Measurements from ENCODE around the gene NCOA7.

Gene NCOA7

GRCh38 chr6:125816828-125817280 lies 26.1 kb downstream of the NCOA7 start:
- no peak for DNase-seq

DNA sequence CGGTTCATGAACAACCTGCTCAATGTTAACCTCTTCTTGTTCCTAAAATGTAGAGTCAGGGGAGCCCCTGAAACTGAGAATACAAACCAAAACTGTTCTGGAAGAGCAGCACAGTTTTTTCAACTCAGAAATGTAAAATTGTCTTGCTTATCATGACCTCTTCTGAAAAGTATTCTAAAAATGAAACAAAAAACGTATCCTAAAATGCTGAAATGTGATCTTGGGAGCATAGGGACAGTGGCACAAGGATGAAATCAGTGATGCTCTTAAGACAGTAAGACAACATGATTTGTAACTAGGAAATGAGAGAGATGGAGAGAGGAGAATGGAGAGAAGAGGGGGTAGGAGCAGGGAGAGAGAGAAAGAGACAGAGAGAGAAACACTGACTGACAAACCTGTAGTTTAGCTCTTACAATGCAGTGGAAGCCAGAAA lies 27.5 kb downstream of the NCOA7 start:
- no peak for DNase-seq

- DNase-seq, result no peak
Measured at GRCh38 chr6:125818772-125819260, 28.1 kb downstream of the NCOA7 start.

DNA sequence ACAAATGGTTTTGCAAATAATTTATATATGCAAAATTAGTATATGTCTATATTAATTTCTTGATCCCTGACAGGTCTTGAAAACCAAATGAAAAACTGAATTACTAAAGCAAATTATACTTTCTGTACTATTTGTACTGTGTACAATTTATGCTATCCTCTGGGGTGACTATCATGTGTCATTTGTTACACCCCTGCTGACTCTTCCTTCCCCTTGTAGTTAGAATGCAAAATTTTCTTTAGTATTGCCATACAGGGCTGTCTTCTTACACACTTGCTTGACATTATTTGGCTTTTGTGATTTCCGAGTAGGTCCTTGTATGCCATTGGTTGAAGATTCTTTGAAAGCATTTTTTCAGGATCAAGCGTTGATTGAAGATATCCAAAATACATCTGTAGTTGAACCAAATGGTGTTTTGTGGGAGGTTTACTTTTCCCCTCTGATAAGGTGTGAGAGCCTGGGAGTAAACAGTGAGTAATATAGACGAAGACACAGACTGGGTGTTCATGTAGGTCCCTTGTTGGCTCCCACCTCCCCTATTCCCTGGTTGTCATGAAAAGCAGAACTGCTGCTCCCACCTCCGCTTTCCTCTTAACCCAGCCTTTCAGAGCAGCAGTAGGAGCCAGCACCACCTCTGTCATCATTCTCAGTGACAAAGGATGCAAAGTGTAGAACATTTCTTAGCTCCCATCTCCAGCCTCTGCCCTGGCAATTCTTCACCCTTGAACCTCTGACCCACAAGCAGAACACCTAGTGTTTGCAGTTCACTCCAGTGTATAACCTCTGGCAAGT lies 29.0 kb downstream of the NCOA7 start:
- DNase-seq, result no peak

DNA sequence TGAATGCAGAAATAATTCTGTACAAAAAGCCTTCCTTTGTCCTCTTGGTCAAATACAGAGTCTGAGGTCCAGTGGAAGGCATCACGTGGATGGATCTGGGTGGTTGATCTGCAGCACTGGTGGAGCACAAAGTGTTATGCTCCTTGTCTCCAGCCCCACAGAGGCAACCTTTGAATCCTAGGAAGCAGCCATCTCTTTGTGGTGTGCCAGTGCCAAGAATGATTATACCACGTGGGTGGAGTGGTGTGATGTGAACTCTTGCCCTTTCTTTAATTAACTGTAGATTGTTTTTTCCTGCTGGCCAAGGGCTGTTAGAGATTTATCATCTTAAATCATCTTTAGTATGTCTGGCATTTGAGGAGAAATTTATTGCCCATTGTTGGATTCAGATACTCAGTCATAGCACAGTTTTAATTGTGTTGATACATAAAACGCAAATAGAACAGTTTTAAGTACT lies 31.1 kb downstream of the NCOA7 start:
- no peak for DNase-seq

- DNase-seq, result no peak
Measured at GRCh38 chr6:125823180-125823579, 32.4 kb downstream of the NCOA7 start.

DNA sequence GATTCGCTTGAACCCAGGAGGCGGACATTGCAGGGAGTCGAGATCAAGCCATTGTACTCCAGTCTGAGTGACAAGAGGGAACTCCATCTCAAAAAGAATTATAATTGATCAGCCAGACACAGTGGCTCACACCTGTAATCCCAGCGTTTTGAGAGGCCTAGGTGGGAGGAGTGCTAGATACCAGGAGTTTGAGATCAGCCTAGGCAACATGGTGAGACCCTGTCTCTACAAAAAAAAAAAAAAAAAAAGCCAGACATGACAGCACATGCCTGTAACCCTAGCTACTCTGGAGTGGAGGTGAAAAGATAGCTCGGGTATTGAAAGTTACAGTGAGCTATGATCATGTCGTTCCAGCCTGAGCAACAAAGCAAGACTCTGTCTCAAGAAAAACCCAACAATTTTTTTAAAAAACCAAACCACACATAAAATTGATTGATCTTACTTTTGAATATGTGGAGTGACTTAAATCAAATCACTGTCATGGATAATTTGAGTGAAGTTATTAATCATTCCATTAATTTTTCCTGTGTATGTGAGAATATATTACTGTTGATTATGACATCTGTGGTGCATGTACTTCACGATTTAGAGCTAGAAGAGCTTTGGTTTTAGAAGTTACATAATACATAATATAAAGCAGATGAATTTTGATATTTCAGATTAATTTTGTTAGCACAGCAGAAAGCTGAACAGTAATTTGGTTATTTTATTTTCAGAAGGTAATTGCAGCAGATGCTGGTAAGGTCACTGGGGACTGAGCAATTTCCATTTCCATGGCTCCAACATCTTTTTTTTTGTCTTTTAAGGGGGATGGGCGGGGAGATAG lies 34.4 kb downstream of the NCOA7 start:
- DNase-seq, result no peak

DNA sequence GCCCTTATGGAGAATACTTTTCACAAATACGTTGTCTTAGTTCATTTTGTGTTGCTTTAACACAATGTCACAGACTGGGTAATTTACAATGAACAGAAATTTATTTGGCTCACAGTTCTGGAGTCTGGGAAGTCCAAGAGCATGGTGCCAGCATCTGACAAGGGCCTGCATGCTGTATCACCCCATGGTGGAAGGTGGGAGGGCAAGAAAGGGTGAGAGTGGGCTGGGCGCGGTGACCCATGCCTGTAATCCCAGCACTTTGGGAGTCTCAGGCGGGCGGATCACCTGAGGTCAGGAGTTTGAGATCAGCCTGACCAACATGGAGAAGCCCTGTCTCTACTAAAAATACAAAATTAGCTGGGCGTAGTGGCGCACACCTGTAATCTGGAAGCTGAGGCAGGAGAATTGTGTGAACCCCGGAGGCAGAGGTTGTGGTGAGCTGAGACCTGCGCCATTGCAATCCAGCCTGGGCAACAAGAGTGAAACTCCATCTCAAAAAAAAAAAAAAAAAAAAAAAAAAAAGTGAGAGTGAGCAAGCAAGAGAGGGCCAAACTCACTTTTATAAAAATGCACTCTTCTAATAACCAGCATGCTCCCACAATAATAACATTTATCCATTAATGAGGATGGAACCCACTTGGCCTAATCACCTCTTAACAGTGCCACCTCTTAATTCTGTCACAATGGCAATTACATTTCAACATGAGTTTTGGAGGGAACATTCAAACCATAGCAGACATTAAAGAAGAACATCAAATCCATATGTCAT lies 36.1 kb downstream of the NCOA7 start:
- no peak for DNase-seq

- DNase-seq, result no peak
Measured at GRCh38 chr6:125827788-125828320, 37.1 kb downstream of the NCOA7 start.

DNA sequence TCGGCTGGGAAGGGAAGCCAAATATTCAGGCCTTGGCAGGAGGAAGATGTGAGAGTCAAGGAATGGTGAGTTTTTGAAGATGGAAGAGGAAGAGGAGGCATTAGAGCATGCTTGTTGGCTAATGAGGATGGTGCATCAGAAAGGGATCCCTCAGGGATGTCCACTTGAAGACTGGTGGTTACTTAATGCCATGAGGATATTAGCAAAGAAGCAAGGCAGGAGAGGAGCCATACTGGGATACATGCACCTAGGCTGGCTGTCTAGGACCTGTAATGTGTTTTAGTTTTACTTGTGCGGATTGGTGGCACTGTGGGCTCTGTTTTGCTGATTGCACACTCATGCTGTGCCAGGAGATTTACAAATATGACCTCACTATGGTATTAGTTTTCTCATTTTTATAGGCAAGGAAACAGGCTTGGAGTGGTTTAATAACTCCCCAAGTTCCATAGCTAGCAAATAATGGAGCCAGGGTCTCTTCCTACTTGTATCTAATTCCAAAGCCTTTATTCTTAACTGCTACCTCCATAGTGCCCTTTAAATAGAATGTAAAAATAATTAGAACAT lies 37.8 kb downstream of the NCOA7 start:
- DNase-seq, result no peak

DNA sequence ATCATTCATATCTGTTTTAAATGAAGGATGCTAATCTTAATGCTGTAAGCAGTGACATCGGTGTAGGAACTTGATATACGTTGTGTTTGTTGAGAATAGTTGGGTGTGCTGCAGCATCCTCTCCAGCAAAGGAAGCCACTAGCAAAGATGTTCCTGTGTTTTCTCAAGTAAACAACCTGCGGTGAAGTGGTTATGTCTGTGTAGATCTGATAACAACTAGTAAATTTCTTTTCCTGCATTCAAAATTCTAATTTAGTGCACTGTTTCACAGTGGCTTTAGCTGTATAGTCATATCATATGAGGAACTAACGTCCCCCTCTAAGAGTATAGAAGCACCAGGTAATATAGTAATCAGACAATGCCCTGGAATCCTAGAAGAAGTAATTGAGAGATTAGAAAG lies 38.7 kb downstream of the NCOA7 start:
- DNase-seq, result no peak

DNA sequence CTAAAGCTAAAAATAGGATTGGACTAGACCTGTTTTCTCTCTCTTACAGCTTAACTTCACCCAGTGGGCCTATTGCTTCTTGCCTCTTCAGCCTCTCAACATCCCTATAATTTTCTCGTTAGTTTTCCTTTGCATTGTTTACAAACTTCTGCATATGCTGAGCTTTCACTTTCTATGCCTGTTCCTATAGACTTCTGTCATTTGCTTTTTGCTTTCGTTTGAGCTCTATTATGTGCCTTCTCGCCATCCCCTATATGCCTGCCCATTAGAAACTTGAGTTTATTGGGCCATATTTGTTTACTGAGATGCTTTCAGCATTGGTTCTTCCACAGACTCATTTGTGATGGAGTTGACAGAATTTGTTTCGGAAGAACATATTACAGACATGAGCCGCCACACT lies 40.9 kb downstream of the NCOA7 start:
- DNase-seq, result no peak

- no peak for DNase-seq
Measured at GRCh38 chr6:125832391-125833117, 41.8 kb downstream of the NCOA7 start.

DNA sequence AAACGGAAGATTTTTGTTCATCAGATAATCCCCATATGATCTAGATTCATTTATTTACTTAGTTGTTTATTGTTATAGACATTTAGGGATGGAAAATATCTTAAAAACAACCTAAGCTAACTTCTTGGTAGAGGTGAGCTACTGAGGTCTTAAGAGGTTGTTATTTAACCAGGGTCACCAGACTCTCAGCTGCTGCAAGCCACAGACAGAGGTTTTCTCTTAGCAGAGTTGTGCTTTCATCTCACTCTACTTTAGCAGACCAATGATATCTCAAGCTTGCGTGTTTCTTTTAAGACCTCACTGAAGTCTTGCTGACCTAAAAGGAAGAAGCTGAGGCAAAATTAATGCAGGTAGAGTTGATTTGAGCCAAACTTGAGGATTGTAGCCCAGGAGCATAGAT lies 43.6 kb downstream of the NCOA7 start:
- no peak for DNase-seq

DNA sequence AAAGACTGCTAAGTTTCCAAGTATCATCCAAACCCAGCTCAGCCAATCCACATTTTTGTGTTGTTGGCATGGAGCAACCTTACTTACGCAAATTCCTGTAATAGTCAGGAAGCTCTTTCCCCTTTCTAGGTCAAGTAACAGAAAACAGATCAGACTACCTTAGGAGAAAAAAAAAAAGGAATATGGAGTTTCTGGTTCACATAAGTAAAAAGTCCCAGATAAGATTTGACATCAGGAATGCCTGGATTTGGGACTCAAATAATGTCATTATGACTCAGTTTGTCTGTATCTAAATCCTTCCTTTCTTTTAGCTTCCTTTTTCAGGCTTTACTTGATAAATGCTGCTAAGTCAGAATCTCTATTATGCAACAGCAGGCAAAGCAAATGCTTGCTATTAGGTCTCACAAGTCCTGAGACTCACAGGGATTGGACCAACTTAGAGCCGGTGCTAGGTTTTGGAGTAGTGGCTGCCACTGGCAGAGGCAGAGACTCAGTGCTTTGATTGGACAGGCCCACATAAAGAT lies 44.5 kb downstream of the NCOA7 start:
- DNase-seq, result no peak

GRCh38 chr6:125836466-125836865 lies 45.7 kb downstream of the NCOA7 start:
- DNase-seq, result no peak

DNA sequence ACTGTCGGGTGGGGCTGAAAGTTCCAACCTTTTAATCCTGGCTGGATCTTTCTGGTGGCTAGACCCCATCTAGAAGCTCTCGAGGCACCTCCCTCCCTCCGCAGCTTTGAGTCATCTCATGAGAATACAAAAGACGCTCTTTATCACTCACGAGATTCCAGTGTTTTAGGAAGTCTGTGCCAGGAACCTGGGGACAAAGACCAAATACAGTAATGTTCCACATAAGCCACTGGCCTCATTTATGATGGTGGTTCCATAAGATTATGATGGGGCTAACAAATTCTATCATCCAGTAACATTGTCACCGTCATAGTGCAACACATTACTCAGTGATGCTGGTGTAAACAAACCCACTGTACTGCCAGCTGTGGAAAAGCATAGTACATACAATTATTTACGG lies 48.7 kb downstream of the NCOA7 start:
- no peak for DNase-seq

DNA sequence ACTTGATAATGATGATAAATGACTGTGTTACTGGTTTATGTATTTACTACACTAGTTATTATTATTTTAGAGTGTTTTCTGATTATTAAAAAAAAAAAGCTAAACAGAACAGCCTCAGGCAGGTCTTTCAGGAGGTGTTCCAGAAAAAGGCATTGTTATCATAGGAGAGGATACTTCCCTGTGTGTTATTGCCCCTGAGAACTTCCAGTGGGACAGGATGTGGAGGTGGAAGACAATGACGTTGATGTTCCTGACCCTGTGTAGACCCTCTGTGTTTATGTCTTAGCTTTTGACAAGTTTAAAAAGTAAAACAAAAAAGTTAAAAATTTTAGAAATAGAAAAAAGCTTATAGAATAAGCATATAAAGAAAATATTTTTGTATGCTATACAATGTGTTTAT lies 49.1 kb downstream of the NCOA7 start:
- DNase-seq, result no peak

DNA sequence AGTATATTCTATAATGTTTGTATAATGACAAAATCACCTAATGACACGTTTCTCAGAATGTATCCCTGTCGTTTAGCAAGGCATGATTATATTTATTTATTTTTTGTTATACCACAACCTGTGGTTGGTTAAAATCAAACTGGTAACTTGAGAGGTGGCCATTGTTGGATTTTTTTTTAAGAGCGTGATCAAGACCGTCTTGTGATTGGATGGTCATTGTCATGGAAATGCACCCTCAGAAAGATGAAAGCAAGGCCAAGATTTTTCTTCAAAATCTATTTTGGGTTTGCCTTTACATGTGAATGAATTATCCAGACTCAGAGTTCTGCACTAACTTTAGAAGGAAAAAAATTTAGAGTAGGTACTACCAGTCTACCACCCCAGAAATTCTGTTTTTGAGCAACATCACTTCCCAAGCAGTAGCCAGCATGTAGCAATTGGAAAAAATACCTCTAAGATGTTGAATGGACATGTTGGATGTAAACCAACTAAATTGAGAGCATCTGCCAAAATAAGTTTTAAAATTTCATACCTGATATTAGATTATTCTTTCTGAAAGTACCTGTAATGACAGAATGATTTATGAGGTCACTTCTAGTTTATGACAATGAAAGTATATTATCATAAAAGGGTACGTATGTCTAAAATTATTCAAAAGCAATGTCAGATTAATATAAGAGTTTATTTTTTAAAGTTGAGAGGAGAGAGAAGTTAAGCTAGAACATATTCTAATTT lies 50.8 kb downstream of the NCOA7 start:
- DNase-seq, result no peak

DNA sequence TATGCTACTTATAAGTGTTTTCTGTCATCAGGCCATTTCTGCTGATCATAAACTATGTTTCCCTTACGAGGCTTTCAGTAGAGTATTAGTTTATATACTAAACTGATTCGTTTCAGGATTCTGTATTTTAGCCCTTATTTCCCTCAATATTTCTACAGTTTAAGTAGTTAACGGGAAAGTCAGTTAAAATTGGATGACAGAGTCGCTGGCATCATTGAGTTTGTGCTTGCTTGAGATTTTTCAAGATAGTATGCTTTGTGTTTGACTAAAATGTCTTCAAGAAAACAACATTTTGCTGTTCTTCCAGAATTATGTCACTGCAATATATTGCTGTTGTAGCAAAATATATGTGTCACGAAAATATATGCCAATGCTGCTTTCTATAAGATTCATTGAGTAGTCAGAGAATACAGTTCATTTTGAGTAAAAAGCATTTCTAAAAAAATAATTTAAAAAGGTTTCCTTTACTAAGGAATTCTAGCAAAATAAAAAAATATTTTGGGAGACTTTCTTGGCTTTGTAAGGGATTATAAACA lies 51.4 kb downstream of the NCOA7 start:
- no peak for DNase-seq
